ENCODE measurements around the gene TBC1D10A. TPM values are rescaled to one million over a fixed set of nuclear protein-coding genes. Genes with fewer than 3 reads are reported as not detected.

Gene TBC1D10A
- total RNA-seq, 1 experiment from 2014 or later, result 11.1 TPM

GRCh38 chr22:30270832-30271231, 55.9 kb downstream of the TBC1D10A start:
- H3K4me1 Mint-ChIP-seq, result 0 out of 2 replicates have a peak, but pooled peaks cover 1% of the 10 kb centered on the region
- no peaks in the 10 kb centered on the region for H3K36me3 Mint-ChIP-seq
- no peak overlapping the region for H3K4me3 Mint-ChIP-seq
- ChIA-PET CTCF (interaction anchor here (0.6 to 3.6 kb wide), 5 partner anchors 10 to 960 kb away, joined by 3 to 19 read pairs (median 5); partner anchors contain the start of gene CASTOR1), POLR2A (interaction anchor here (0.6 to 1.1 kb wide), 2 partner anchors 12 to 137 kb away, joined by 3 to 5 read pairs; no protein-coding TSS in a partner anchor)
- TF ChIP-seq FOXK1 (CRISPR knock-in tag; IDR thresholded peaks at IDR 0.05) (no peak), E2F1 (CRISPR knock-in tag; IDR thresholded peaks at IDR 0.05) (no peak), SP1 (CRISPR knock-in tag; conservative IDR thresholded peaks at IDR 0.05) (no peak), ZBTB43 (CRISPR knock-in tag; IDR thresholded peaks at IDR 0.05) (no peak), NR2C2 (CRISPR knock-in tag; IDR thresholded peaks at IDR 0.05) (no peak), NFATC4 (CRISPR knock-in tag; IDR thresholded peaks at IDR 0.05) (no peak), PRDM15 (CRISPR knock-in tag; IDR thresholded peaks at IDR 0.05) (no peak)
- H3K27me3 Mint-ChIP-seq (ENCODE audit: low read depth), result no peaks in the 10 kb centered on the region; the same call in 1 of the 2 replicates
- ATAC-seq (no peak), DNase-seq (ENCODE audit: low spot score) (no peak)
- H3K9me3 Mint-ChIP-seq, result no peaks in the 10 kb centered on the region
- H3K27ac Mint-ChIP-seq, result no peak overlapping the region

DNA sequence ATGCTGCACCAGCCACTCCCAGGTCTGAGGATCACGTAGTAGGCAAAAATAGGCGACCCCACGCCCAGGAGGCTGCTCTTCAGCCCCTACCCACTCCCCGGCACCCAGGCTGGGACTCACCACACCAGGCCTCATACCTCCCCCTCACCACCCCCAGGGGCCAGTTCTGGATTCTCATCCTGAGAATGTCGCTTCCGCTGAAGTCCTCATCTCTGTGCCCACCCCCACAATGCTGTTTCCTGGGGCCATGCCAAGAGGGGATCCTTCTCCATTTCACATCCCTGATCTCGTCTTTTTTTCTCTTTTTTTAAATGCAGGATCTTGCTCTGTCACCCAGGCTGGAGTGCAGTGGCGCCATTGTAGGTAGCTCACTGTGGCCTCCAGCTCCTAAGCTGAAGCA, 58.4 kb downstream of the TBC1D10A start:
- H3K4me1 Mint-ChIP-seq, result no peaks in the 10 kb centered on the region
- H3K27ac Mint-ChIP-seq, result no peak overlapping the region
- H3K9me3 Mint-ChIP-seq, result no peaks in the 10 kb centered on the region
- no peak for TF ChIP-seq RORB (CRISPR knock-in tag; IDR thresholded peaks at IDR 0.05)
- no peak for TF ChIP-seq SOX15 (CRISPR knock-in tag; IDR thresholded peaks at IDR 0.05)
- no peak for TF ChIP-seq ZNF121 (CRISPR knock-in tag; IDR thresholded peaks at IDR 0.05)
- TF ChIP-seq CTCF (IDR thresholded peaks at IDR 0.05), result no peak
- TF ChIP-seq ESRRA (CRISPR knock-in tag; IDR thresholded peaks at IDR 0.05; ENCODE audit: borderline replicate concordance), result no peak
- no peak for TF ChIP-seq CREB1 (CRISPR knock-in tag; IDR thresholded peaks at IDR 0.05)
- TF ChIP-seq, protein P1, sequence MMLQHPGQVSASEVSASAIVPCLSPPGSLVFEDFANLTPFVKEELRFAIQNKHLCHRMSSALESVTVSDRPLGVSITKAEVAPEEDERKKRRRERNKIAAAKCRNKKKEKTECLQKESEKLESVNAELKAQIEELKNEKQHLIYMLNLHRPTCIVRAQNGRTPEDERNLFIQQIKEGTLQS (CRISPR knock-in tag; conservative IDR thresholded peaks at IDR 0.05), result no peak
- TF ChIP-seq ETV6 (CRISPR knock-in tag; IDR thresholded peaks at IDR 0.05), result no peak
- TF ChIP-seq, protein P2, sequence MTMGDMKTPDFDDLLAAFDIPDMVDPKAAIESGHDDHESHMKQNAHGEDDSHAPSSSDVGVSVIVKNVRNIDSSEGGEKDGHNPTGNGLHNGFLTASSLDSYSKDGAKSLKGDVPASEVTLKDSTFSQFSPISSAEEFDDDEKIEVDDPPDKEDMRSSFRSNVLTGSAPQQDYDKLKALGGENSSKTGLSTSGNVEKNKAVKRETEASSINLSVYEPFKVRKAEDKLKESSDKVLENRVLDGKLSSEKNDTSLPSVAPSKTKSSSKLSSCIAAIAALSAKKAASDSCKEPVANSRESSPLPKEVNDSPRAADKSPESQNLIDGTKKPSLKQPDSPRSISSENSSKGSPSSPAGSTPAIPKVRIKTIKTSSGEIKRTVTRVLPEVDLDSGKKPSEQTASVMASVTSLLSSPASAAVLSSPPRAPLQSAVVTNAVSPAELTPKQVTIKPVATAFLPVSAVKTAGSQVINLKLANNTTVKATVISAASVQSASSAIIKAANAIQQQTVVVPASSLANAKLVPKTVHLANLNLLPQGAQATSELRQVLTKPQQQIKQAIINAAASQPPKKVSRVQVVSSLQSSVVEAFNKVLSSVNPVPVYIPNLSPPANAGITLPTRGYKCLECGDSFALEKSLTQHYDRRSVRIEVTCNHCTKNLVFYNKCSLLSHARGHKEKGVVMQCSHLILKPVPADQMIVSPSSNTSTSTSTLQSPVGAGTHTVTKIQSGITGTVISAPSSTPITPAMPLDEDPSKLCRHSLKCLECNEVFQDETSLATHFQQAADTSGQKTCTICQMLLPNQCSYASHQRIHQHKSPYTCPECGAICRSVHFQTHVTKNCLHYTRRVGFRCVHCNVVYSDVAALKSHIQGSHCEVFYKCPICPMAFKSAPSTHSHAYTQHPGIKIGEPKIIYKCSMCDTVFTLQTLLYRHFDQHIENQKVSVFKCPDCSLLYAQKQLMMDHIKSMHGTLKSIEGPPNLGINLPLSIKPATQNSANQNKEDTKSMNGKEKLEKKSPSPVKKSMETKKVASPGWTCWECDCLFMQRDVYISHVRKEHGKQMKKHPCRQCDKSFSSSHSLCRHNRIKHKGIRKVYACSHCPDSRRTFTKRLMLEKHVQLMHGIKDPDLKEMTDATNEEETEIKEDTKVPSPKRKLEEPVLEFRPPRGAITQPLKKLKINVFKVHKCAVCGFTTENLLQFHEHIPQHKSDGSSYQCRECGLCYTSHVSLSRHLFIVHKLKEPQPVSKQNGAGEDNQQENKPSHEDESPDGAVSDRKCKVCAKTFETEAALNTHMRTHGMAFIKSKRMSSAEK (CRISPR knock-in tag; IDR thresholded peaks at IDR 0.05; ENCODE audit: borderline replicate concordance), result no peak
- TF ChIP-seq JUN (CRISPR knock-in tag; IDR thresholded peaks at IDR 0.05), result no peak
- DNase-seq (ENCODE audit: low spot score) (no peak), ATAC-seq (no peak)
- CTCF ChIA-PET, result interaction anchor here (3.6 kb wide), 1 partner anchor 20 kb away, joined by 19 read pairs; the partner anchor contains the start of gene CASTOR1
- POLR2A ChIA-PET, result no interaction called here
- peaks cover 1% of the 10 kb centered on the region for H3K27me3 Mint-ChIP-seq (ENCODE audit: low read depth)
- H3K36me3 Mint-ChIP-seq, result no peaks in the 10 kb centered on the region
- no peak overlapping the region for H3K4me3 Mint-ChIP-seq
